HG02610 (cell line): ENCODE measurements around the gene TRAF5.

ENCODE experiments used
- ATAC-seq: cut with Tn5 transposase; IDR thresholded peaks from one replicate; pipeline ENCODE4 v1.9.1; 2021; ENCODE audit warnings: mild to moderate bottlenecking, moderate library complexity; ENCODE audit not compliant: unreplicated experiment

Gene TRAF5

GRCh38 chr1:211416628-211417323 is 90.1 kb downstream of the TRAF5 start:
- peak; percentile 51 for ATAC-seq

GRCh38 chr1:211420389-211420788 is 93.8 kb downstream of the TRAF5 start:
- peak; percentile 48 for ATAC-seq

GRCh38 chr1:211420845-211421454 is 94.3 kb downstream of the TRAF5 start:
- ATAC-seq, result no peak

GRCh38 chr1:211424018-211424417 is 97.4 kb downstream of the TRAF5 start:
- no peak for ATAC-seq
